Stimulated activated CD8-positive, alpha-beta memory T cell treated with anti-CD3 and anti-CD28 coated beads, Interleukin-4, amount 100 ng/mL, for 4 hours (primary cell): ENCODE results near the gene OR1E1.
"Not testable (repeated sequence)": the region's sequence is repeated elsewhere in the genome, so short reads cannot be mapped to it uniquely, and the experiment has no call there.

Experiments
- DNase-seq, 2 donors: peaks; one replicate each; pipeline ENCODE4 v3.0.0-alpha.2; 2020; ENCODE audit warnings: low read depth in 2 of 2, low spot score in 1 of 2

OR1E1 gene

GRCh38 chr17:3398310-3398709 is at the start of gene OR1E1:
Gene OR1E1 (minus strand): TSS chr17:3398410. CDS start chr17:3398410, 0 bp downstream.
- no peak for DNase-seq

GRCh38 chr17:3447625-3448024 is 49.4 kb upstream of the OR1E1 start:
- no peak for DNase-seq

- no peak for DNase-seq
Observed at GRCh38 chr17:3440451-3440850, 42.2 kb upstream of the OR1E1 start.

GRCh38 chr17:3438368-3438767 is 40.2 kb upstream of the OR1E1 start:
- DNase-seq = no peak

- no peak for DNase-seq
Observed at GRCh38 chr17:3433741-3434140, 35.5 kb upstream of the OR1E1 start, which contains the start of gene OR1E2. Gene OR1E2 (minus strand): TSS chr17:3433841. CDS start chr17:3433841, 0 bp downstream.

GRCh38 chr17:3433215-3433614 is 35.0 kb upstream of the OR1E1 start:
- DNase-seq = not testable (repeated sequence)

- no peak for DNase-seq
Observed at GRCh38 chr17:3418222-3418621, 20.0 kb upstream of the OR1E1 start.

GRCh38 chr17:3415610-3416009 is 17.4 kb upstream of the OR1E1 start:
- no peak for DNase-seq

GRCh38 chr17:3412216-3412615 is 14.0 kb upstream of the OR1E1 start:
- not testable (repeated sequence) for DNase-seq

- no peak for DNase-seq
Observed at GRCh38 chr17:3411070-3411469, 12.9 kb upstream of the OR1E1 start, which contains the start of gene OR3A3. Gene OR3A3 (plus strand): TSS chr17:3411370.

- DNase-seq = not testable (repeated sequence)
Observed at GRCh38 chr17:3403856-3404255, 5.6 kb upstream of the OR1E1 start.

- no peak for DNase-seq
Observed at GRCh38 chr17:3401786-3402185, 3.6 kb upstream of the OR1E1 start.

- no peak for DNase-seq
Observed at GRCh38 chr17:3400055-3400454, 1.8 kb upstream of the OR1E1 start.

- DNase-seq = not testable (repeated sequence)
Observed at GRCh38 chr17:3397801-3398200, 409 bp downstream of the OR1E1 start.

- DNase-seq = no peak
Observed at GRCh38 chr17:3389791-3390190, 8.4 kb downstream of the OR1E1 start.

- no peak for DNase-seq
Observed at GRCh38 chr17:3385869-3386816, 12.1 kb downstream of the OR1E1 start, which contains the start of gene OR3A2. Gene OR3A2 (minus strand): TSS chr17:3386308.

GRCh38 chr17:3381957-3382356 is 16.3 kb downstream of the OR1E1 start:
- DNase-seq = no peak

GRCh38 chr17:3378321-3378720 is 19.9 kb downstream of the OR1E1 start:
- DNase-seq = no peak

- DNase-seq = not testable (repeated sequence)
Observed at GRCh38 chr17:3371167-3371566, 27.0 kb downstream of the OR1E1 start.
